Activated T-cell treated with anti-CD3 and anti-CD28 coated beads, Interleukin-2, amount 50 U/mL, for 48 hours (primary cell): ENCODE data around the gene SRBD1.
"Not testable (repeated sequence)": the region's sequence is repeated elsewhere in the genome, so short reads cannot be mapped to it uniquely, and the experiment has no call there.

ENCODE experiments used
- DNase-seq, 2 experiments: peaks; one replicate each; pipeline ENCODE4 v3.0.0-alpha.2; 2020

SRBD1 gene

DNA sequence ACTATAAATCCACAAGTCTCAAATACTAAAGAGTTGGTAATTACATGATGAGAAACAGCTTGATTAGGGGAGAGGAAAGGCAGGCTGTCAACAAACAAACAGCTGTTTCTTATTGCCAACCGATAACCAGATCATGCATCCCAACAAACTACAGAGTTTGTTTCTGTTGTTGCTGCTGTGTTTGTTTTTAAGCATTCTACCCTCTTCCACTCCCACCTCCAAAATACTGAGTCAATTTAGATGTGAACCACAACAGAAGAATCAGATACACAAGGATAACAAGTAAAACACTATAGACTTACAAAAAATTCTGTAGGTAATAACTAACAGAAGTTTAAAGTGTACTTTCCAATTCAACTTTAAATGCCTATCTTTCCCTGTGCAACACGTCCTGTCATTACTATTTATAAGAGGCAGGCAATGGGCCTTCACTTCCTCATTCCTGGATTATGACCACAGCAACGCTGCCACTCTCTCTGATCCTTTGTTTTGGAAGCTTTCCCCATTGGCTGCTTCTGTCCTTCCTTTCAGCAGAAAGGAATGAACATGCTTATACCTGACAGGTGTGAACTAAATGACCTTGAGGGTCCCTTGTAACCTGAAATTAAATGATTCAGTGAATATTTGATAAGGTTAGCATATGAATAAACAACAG is 152.0 kb downstream of the SRBD1 start:
- DNase-seq: no peak

GRCh38 chr2:45457211-45457945 is 153.7 kb downstream of the SRBD1 start:
- DNase-seq: no peak

DNA sequence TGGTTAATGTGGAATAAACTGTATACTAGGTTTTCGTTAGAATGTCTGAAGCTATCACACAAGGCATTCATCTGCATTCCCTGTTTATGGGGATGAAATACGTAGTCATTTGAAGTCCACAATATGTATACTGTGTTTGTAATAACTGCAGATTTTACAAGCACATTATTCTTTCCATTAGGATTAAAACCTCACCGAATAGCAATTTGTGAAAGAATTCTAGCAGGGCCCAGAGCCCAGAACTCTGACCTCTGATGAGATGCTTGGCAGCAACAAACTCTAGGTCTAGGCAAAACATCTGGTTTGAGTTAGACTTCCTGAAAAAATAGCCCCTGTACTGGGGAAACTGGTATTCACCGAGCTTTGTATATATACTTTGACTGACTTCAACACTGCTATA is 158.2 kb downstream of the SRBD1 start:
- no peak for DNase-seq

- no peak for DNase-seq
Measured at GRCh38 chr2:45450634-45451033, 160.4 kb downstream of the SRBD1 start.

DNA sequence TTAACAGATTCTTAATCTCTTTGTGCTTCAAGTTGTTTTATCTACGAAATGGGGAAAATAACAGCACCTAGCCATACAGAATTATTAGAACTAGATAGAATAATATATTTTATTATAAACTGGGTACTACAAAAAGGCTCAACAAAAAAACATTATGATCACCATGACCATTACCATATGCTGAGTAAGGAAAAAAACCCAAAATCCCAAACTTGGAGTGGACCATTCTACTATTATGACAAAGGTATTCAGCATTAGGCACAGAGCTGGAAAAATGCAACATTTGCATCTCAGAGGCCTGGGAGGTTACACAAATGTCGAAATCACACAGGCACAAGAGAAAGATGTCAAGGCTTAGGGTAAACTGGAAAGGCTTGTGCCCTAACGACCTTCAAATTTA is 162.8 kb downstream of the SRBD1 start:
- DNase-seq: no peak

GRCh38 chr2:45446016-45446415 is 165.1 kb downstream of the SRBD1 start:
- no peak for DNase-seq

DNA sequence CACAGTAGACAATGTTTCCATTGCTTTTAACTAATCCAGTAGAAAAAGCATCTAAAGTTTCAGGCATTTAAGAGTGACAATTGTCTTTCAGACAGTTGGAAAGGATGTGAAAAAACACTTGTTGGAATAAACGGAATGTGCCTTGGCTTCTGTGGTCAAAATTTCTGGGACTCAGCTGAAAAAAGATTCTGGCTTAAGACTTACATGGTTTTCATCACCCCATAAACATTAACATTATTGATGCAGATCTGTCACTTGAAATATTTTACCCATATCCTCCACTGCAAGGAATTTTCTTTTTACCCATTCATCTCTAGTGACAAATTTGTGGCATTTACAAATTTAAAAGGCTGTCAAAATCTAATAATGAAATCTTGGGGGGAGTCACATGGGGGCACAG is 166.0 kb downstream of the SRBD1 start:
- DNase-seq: no peak

DNA sequence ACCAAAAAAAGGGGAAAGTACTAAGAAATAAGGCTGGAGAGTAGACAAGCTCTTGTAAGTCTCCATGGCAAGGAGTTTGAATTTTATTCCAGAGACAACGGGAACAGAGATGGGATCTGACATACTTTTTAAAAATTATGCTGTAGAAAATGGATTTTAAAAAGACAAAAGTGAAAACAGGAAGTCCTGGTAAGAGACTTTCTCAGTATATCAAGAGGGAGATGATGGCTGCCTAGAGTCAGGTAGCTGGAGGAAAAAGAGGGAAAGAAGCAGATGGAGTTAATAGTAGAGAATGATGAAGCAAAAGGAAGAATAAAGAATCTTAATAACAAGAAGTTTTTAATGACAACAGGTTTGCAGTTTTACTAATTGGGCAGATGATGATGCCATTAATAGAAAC is 168.1 kb downstream of the SRBD1 start:
- DNase-seq: no peak

DNA sequence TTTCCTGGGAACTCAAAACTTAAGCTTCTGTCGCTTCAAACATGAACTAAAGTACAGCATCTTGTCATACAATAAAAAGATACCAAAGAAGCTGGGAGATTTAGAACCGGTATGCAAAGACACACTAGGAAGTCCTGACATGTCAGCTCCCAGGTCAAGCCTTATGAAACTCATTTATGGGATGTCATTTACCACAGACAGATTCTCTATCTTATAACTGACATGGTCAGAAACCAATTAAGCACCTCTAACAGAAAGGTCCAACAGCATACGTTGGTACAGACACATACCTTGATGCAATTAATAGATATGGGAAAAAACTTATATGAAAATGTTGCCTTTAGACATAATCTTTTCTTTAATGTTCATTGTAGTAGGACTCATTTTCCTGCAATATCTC is 169.0 kb downstream of the SRBD1 start:
- DNase-seq: no peak

- DNase-seq: no peak
Measured at GRCh38 chr2:45441571-45441970, 169.5 kb downstream of the SRBD1 start.

DNA sequence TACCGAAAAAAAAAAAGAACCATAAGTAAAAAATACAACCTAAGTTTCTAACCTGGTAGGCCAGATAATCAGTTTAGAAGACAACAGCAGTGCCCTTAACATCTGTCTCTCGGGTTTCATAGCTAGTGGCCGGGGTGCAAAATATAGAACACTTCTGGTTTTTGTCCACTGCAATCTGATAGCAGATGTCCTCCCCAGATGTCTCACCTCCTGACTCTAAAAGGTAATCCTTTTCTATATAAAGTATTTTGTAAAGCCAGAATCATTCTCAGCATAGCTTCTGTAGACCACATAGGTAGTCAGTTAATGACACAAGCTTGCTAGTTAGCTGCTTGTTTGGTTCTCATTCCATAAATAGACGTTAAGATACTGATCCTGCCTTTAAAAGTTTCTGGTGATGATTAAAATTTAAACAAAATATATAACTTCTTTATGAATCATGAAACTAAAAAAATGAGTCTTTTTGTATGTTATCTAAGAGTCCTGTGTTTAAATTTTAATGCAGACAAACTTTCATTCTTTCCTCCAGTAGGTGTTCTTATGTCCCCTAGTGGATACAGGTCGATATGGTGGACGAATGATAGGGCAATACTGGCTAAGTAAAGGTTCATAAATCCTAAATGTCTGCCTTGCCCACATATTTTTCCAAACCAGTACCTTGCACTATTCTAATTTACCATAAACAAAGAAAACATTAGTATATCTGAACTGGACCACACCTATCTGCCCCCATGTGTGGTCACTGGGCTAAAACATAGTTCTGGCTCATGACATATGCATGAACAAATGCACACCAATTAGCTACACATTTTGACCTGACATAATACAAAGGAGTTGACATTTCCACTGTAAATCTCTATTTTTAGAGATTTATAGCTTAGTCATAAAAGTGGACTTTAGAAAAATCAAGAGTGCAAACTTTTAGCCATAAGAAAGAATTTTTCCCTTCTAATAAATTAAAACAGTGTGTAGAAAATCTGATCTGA is 171.0 kb downstream of the SRBD1 start:
- no peak for DNase-seq

GRCh38 chr2:45438872-45439665 is 172.0 kb downstream of the SRBD1 start:
- no peak for DNase-seq

GRCh38 chr2:45436456-45436855 is 174.6 kb downstream of the SRBD1 start:
- no peak for DNase-seq

DNA sequence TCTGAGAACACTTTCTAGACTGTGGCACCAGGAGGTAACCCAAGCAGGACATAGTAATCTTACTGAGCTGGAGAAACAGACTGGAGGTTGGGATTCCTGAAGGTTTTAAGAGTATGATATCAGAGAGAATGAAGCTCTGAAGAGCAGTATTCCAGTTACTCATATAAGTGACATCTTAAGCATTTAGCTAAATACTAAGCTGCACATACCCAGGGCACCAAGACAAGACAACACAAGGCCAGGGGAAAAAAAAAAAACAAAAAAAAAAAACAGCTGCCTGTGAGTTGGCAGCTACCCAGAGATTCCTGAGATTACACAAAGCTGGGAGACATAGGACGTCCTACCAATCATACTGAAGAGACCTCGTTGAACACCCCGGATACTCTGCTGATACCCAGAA is 175.8 kb downstream of the SRBD1 start:
- no peak for DNase-seq

- DNase-seq: no peak
Measured at GRCh38 chr2:45433363-45433762, 177.7 kb downstream of the SRBD1 start.

DNA sequence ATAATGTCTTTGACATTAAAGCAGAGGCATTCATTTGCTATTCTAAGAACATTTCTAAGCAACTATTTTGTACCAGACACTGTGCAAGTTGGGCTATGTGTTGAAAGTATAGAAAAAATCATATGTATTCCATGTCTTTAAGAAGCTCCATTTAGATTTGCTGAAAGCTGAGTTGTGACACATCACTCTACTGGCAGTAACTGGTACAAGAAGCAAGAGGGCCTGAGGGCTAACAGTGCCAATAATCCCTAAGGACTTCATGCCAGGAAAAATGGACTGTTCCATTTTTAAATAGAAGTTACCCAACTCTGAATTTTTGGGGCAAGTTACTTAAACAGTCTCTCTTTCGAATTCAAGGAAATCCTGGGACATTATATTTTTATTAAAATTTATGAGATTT is 178.7 kb downstream of the SRBD1 start:
- no peak for DNase-seq

DNA sequence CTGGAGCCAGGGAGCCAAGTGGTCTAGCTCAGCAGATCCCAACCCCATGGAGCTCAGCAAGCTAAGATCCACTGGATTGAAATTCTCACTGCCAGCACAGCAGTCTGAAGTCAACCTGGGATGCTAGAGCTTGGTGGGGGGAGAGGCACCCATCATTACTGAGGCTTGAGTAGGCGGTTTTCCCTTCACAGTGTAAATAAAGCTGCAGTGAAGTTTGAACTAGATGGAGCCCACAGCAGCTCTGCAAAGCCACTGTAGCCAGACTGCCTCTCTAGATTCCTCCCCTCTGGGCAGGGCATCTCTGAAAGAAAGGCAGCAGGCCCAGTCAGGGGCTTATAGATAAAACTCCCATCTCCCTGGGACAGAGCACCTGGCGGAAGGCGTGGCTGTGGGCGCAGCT is 185.0 kb downstream of the SRBD1 start:
- DNase-seq: not testable (repeated sequence)

GRCh38 chr2:45422921-45423320 is 188.1 kb downstream of the SRBD1 start:
- no peak for DNase-seq

- DNase-seq: no peak
Measured at GRCh38 chr2:45418532-45418931, 192.5 kb downstream of the SRBD1 start.

DNA sequence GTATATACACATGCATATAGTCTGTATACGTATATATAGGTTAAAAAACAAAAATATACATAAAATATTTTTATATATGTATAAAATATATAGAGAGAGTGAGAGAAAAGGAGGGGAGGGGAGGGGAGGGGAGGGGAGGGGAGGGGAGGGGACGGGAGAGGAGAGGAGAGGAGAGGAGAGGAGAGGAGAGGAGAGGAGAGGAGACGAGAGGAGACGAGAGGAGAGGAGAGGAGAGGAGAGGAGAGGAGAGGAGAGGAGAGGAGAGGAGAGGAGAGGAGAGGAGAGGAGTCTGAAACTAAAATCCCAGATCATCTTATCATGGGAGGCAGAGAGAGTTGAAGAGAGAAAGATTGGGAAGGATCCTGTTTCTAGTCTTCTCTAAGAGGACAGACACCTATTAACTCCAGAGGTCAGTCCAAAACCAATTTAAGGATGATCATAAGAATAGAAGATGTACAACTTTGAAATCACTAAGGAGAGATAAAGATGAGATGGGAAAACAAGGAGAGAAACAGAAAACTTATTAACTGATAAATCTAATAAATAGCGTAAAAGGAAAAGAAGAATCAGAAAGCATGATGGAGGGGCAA is 195.4 kb downstream of the SRBD1 start:
- no peak for DNase-seq

- no peak for DNase-seq
Measured at GRCh38 chr2:45412754-45413379, 198.2 kb downstream of the SRBD1 start.

GRCh38 chr2:45409677-45410076 is 201.4 kb downstream of the SRBD1 start:
- no peak for DNase-seq
